ENCODE results near the gene SCLY.

DNA sequence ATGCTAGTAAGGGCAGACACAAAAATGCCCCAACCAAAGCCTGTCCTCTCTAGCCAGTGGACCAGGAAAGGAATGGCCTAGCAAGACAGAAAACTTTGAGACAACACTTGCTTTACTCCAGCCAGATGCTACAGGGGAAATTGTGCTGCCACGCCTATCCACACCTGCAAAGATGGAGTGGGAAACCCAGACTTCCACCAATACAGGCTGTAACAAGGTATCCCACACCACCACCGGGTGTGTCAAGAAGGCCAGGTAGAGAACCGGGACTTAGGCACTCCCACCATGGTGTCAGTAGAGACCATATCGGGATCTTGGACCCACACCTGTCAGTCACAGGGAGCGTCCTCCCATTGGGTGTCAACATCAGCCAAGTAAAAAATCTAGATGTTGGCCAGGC lies 23.1 kb downstream of the SCLY start:
- TF ChIP-seq NFIC (IDR thresholded peaks at IDR 0.05), result no peak
- no peak for TF ChIP-seq RAD21 (IDR thresholded peaks at IDR 0.05; ENCODE audit: low read depth)
- TF ChIP-seq, protein P1, sequence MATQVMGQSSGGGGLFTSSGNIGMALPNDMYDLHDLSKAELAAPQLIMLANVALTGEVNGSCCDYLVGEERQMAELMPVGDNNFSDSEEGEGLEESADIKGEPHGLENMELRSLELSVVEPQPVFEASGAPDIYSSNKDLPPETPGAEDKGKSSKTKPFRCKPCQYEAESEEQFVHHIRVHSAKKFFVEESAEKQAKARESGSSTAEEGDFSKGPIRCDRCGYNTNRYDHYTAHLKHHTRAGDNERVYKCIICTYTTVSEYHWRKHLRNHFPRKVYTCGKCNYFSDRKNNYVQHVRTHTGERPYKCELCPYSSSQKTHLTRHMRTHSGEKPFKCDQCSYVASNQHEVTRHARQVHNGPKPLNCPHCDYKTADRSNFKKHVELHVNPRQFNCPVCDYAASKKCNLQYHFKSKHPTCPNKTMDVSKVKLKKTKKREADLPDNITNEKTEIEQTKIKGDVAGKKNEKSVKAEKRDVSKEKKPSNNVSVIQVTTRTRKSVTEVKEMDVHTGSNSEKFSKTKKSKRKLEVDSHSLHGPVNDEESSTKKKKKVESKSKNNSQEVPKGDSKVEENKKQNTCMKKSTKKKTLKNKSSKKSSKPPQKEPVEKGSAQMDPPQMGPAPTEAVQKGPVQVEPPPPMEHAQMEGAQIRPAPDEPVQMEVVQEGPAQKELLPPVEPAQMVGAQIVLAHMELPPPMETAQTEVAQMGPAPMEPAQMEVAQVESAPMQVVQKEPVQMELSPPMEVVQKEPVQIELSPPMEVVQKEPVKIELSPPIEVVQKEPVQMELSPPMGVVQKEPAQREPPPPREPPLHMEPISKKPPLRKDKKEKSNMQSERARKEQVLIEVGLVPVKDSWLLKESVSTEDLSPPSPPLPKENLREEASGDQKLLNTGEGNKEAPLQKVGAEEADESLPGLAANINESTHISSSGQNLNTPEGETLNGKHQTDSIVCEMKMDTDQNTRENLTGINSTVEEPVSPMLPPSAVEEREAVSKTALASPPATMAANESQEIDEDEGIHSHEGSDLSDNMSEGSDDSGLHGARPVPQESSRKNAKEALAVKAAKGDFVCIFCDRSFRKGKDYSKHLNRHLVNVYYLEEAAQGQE (IDR thresholded peaks at IDR 0.05; ENCODE audit: low read depth), result no peak
- no peak for TF ChIP-seq TAF1 (IDR thresholded peaks at IDR 0.05; ENCODE audit: low read depth)
- TF ChIP-seq YY1 (IDR thresholded peaks at IDR 0.05; ENCODE audit: low read depth), result no peak
- no peak for TF ChIP-seq CREB1 (IDR thresholded peaks at IDR 0.05; ENCODE audit: low read depth)
- TF ChIP-seq TEAD4 (IDR thresholded peaks at IDR 0.05), result no peak
- no peak for TF ChIP-seq EGR1 (IDR thresholded peaks at IDR 0.05)
- TF ChIP-seq, protein P2, sequence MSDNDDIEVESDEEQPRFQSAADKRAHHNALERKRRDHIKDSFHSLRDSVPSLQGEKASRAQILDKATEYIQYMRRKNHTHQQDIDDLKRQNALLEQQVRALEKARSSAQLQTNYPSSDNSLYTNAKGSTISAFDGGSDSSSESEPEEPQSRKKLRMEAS (IDR thresholded peaks at IDR 0.05), result no peak
- TF ChIP-seq EP300 (IDR thresholded peaks at IDR 0.05; ENCODE audit: borderline replicate concordance), result no peak
- no peak for TF ChIP-seq FOXM1 (IDR thresholded peaks at IDR 0.05; ENCODE audit: borderline replicate concordance, low read depth)
- TF ChIP-seq CEBPB (IDR thresholded peaks at IDR 0.05), result no peak
- no peak for TF ChIP-seq ZBTB7A (IDR thresholded peaks at IDR 0.05; ENCODE audit: low read depth)
- no peak for TF ChIP-seq TCF12 (IDR thresholded peaks at IDR 0.05; ENCODE audit: low read depth)
